Smooth muscle cell (in vitro differentiated cells): ENCODE data around the gene TEDC2. TPM values are rescaled to one million over a fixed set of nuclear protein-coding genes. Genes with fewer than 3 reads are reported as not detected.

Source experiments
- DNase-seq: peaks from one replicate; lab custom pipeline; 2025; ENCODE audit not compliant: unreplicated experiment; lab: John Stamatoyannopoulos, UW
- H2AFZ ChIP-seq: fragments of 200-600 bp; sonication (generic); 2 replicates; pipeline ENCODE4 v1.6.0; 2016; ENCODE audit warnings: antibody characterized with exemption, low read depth, mild to moderate bottlenecking
- H3F3A ChIP-seq: fragments of 200-600 bp; sonication (generic); 2 replicates; pipeline ENCODE4 v1.6.0; 2017; ENCODE audit warnings: antibody characterized with exemption, low read depth
- H3K27ac ChIP-seq: fragments of 200-600 bp; sonication (generic); 2 replicates; pipeline ENCODE4 v1.5.1; 2016; ENCODE audit warnings: low read depth, mild to moderate bottlenecking
- H3K27me3 ChIP-seq: fragments of 200-600 bp; sonication (generic); 2 replicates; pipeline ENCODE4 v1.6.1; 2016; ENCODE audit warnings: low read depth, mild to moderate bottlenecking
- H3K36me3 ChIP-seq: fragments of 200-600 bp; sonication (generic); 2 replicates; pipeline ENCODE4 v1.5.1; 2016; ENCODE audit warnings: low read depth
- H3K4me1 ChIP-seq: fragments of 200-600 bp; sonication (generic); 2 replicates; pipeline ENCODE4 v1.5.1; 2016; ENCODE audit warnings: low read depth
- H3K4me2 ChIP-seq: fragments of 200-600 bp; sonication (generic); 2 replicates; pipeline ENCODE4 v1.6.0; 2016; ENCODE audit warnings: mild to moderate bottlenecking
- H3K4me3 ChIP-seq: fragments of 200-600 bp; sonication (generic); 2 replicates; pipeline ENCODE4 v1.5.1; 2016; ENCODE audit warnings: mild to moderate bottlenecking
- H3K79me2 ChIP-seq: fragments of 200-600 bp; sonication (generic); 2 replicates; pipeline ENCODE4 v1.6.0; 2016; ENCODE audit warnings: low read depth, mild to moderate bottlenecking
- H3K9ac ChIP-seq: fragments of 200-600 bp; sonication (generic); 2 replicates; pipeline ENCODE4 v1.6.0; 2016; ENCODE audit warnings: low read depth
- H3K9me3 ChIP-seq: fragments of 200-600 bp; sonication (generic); replicated peaks from 2 replicates; pipeline ENCODE4 v1.5.1; 2016; ENCODE audit warnings: low read depth
- H4K20me1 ChIP-seq: fragments of 200-600 bp; sonication (generic); 2 replicates; pipeline ENCODE4 v1.6.0; 2016; ENCODE audit warnings: low read depth
- CTCF ChIP-seq: fragments of 200-600 bp; sonication (generic); IDR thresholded peaks from 2 replicates; pipeline ENCODE4 v1.5.1; 2017; ENCODE audit warnings: borderline replicate concordance, mild to moderate bottlenecking, antibody characterized with exemption; ENCODE audit not compliant: insufficient read depth, poor library complexity, severe bottlenecking
- WGBS: methylation state at CpG from one replicate; pipeline ENCODE4 v1.1.7; 2016; ENCODE audit warnings: low lambda C conversion rate; 5-methylcytosine and 5-hydroxymethylcytosine counted together
- polyA plus RNA-seq: library from polyadenylated mRNA; unstranded; fragments of >200 nt; fragmentation: Nextera tagmentation; extraction: Ambion mirVana; gene quantifications from 2 replicates; pipeline ENCODE4 v1.2.1, GENCODE V29; 2016
- total RNA-seq: library from RNA; depleted of rRNA; stranded (reverse); fragments of >200 nt; gene quantifications from 2 replicates; pipeline ENCODE4 v1.2.3, GENCODE V29; 2014

The TEDC2 gene
- total and polyA plus RNA-seq, 2 experiments from 2014 or later = 8.0 to 13.3 TPM

DNA sequence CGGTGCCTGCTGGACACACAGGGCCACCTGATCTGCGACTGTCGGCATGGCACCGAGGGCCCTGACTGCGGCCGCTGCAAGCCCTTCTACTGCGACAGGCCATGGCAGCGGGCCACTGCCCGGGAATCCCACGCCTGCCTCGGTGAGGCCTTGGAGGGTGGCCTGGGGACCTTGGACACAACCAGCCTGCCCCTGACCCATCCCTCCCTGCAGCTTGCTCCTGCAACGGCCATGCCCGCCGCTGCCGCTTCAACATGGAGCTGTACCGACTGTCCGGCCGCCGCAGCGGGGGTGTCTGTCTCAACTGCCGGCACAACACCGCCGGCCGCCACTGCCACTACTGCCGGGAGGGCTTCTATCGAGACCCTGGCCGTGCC is 12.6 kb downstream of the TEDC2 start:
- Histone ChIP-seq H3K27me3 (no peaks in the 10 kb centered on the region), H3K9me3 (no peaks in the 10 kb centered on the region), H3K36me3 (no peaks in the 10 kb centered on the region), H3F3A (peaks cover 8% of the 10 kb centered on the region), H3K79me2 (peaks cover 3% of the 10 kb centered on the region), H3K4me1 (peaks cover 34% of the 10 kb centered on the region), H2AFZ (no peak overlapping the region), H3K4me3 (no peak overlapping the region), H3K9ac (no peak overlapping the region), H3K27ac (no peak overlapping the region), H3K4me2 (no peak overlapping the region), H4K20me1 (peaks cover 15% of the 10 kb centered on the region)
- no peak for DNase-seq
- no peak for TF ChIP-seq CTCF
- WGBS = 97% methylated on average over 27 of the region's 27 CpGs

- no peak overlapping the region for H3K27ac ChIP-seq
- 89% methylated on average over 13 of the region's 14 CpGs for WGBS
- TF ChIP-seq CTCF = no peak
- no peaks in the 10 kb centered on the region for H3K9me3 ChIP-seq
- H3K27me3 ChIP-seq = no peaks in the 10 kb centered on the region
- H4K20me1 ChIP-seq = peaks cover 20% of the 10 kb centered on the region
- H3K79me2 ChIP-seq = peaks cover 4% of the 10 kb centered on the region
- DNase-seq = no peak
- H2AFZ ChIP-seq = no peak overlapping the region
- H3K4me2 ChIP-seq = peak overlapping the region; percentile 100
- peaks cover 8% of the 10 kb centered on the region for H3F3A ChIP-seq
- H3K4me3 ChIP-seq = peak overlapping the region; percentile 84
- H3K4me1 ChIP-seq = peaks cover 34% of the 10 kb centered on the region
- no peak overlapping the region for H3K9ac ChIP-seq
- no peaks in the 10 kb centered on the region for H3K36me3 ChIP-seq
Measured at GRCh38 chr16:2472885-2473445, 13.1 kb downstream of the TEDC2 start.

- 5% methylated on average over 27 of the region's 49 CpGs for WGBS
Measured at GRCh38 chr16:2473446-2473926, 13.6 kb downstream of the TEDC2 start.

More at GRCh38 chr16:2473446-2473926, 13.6 kb downstream of the TEDC2 start:
- no peak for DNase-seq
- Histone ChIP-seq H3K79me2 (peaks cover 4% of the 10 kb centered on the region), H3F3A (peaks cover 8% of the 10 kb centered on the region), H3K4me3 (peak overlapping the region; percentile 84), H2AFZ (no peak overlapping the region), H3K27me3 (no peaks in the 10 kb centered on the region), H3K27ac (no peak overlapping the region), H3K4me1 (peaks cover 29% of the 10 kb centered on the region), H3K9ac (no peak overlapping the region), H3K9me3 (no peaks in the 10 kb centered on the region), H3K36me3 (no peaks in the 10 kb centered on the region), H3K4me2 (peak overlapping the region; percentile 100), H4K20me1 (peaks cover 25% of the 10 kb centered on the region)
- TF ChIP-seq CTCF = no peak
